Measurements from ENCODE around the gene ZNF331. TPM values are rescaled to one million over a fixed set of nuclear protein-coding genes. Genes with fewer than 3 reads are reported as not detected.

The ZNF331 gene
- total RNA-seq, 1 experiment from 2014 or later, result 57.2 TPM

DNA sequence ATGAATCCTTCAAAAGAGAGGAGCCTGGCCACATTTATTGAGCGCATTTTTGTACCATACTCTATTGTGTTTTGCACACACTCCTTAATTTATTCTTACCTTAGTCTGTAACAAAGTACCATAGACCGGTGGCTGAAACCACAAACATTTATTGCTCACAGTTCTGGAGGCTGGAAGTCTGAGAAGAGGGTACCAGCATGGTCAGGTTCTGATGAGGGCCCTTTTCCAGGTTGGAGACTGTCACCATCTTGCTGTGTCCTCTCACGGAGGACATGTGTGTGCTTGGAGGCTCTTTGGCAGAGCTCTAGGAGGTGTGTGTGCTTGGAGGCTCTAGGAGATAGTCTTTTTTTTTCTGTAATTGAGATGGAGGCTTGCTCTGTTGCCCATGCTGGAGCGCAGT, 2.1 kb downstream of the ZNF331 start:
- Mint-ChIP-seq H3K9me3 (no peaks in the 10 kb centered on the region), H3K36me3 (ENCODE audit: insufficient read depth in 1 of 3, low read depth in 3 of 3) (peaks cover 19 to 76% (median 61%) of the 10 kb centered on the region in 3 experiments), H3K27me3 (ENCODE audit: low read depth) (no peaks in the 10 kb centered on the region; the same call in 1 of the 2 replicates), H3K27ac (no peak overlapping the region), H3K4me3 (no peak overlapping the region), H3K4me1 (peaks cover 0 to 7% of the 10 kb centered on the region in 2 experiments; a peak in 2 of 4 replicates)
- Histone ChIP-seq H3K79me1 (ENCODE audit: insufficient read depth, low read depth, low read length, poor library complexity, severe bottlenecking) (no peaks in the 10 kb centered on the region), H3K27me3 (ENCODE audit: insufficient read depth, low read length) (no peaks in the 10 kb centered on the region), H2BK12ac (ENCODE audit: insufficient read length, low read depth, low read length) (no peak overlapping the region), H3K18ac (ENCODE audit: insufficient read length, low read depth, low read length) (no peak overlapping the region), H3K56ac (ENCODE audit: insufficient read length, low read depth, low read length) (no peak overlapping the region), H4K20me1 (ENCODE audit: control insufficient read depth, insufficient read depth, insufficient read length) (no peaks in the 10 kb centered on the region), H4K91ac (ENCODE audit: insufficient read length, low read depth, low read length) (no peak overlapping the region), H3K27ac (ENCODE audit: insufficient read length, low read depth, low read length) (no peak overlapping the region), H2BK5ac (ENCODE audit: insufficient read length, low read length) (no peak overlapping the region), H4K8ac (replicated peaks; ENCODE audit: insufficient read length, low read depth, low read length) (no peak overlapping the region), H2BK20ac (ENCODE audit: low read depth, low read length, poor library complexity, severe bottlenecking) (no peak overlapping the region), H3K14ac (ENCODE audit: insufficient read depth, low read length) (no peak overlapping the region), H3K4me1 (ENCODE audit: insufficient read depth, low read length) (no peaks in the 10 kb centered on the region), H3K4me2 (ENCODE audit: insufficient read depth, insufficient read length, low read length) (no peak overlapping the region), H4K5ac (ENCODE audit: insufficient read length, low read depth, low read length) (no peak overlapping the region), H3K4ac (ENCODE audit: low read depth, low read length) (no peak overlapping the region), H3K9me3 (ENCODE audit: control insufficient read depth, low read depth, low read length) (no peaks in the 10 kb centered on the region), H3K23me2 (ENCODE audit: insufficient read length, low read depth, low read length, poor library complexity, severe bottlenecking) (no peaks in the 10 kb centered on the region), H3T11ph (ENCODE audit: low read length) (no peak overlapping the region), H2BK15ac (ENCODE audit: low read depth, low read length) (no peak overlapping the region), H3K79me2 (ENCODE audit: insufficient read depth, low read length) (no peaks in the 10 kb centered on the region), H2AK5ac (ENCODE audit: insufficient read length, low read length) (no peak overlapping the region), H2AFZ (ENCODE audit: low read length) (no peak overlapping the region), H2BK120ac (ENCODE audit: low read depth, low read length, poor library complexity, severe bottlenecking) (no peak overlapping the region), H3K23ac (ENCODE audit: insufficient read length, low read depth, low read length) (no peak overlapping the region), H3K9ac (ENCODE audit: extremely low read depth, insufficient read length, low read length) (no peak overlapping the region)
- no peak for TF ChIP-seq CTCF (conservative IDR thresholded peaks at IDR 0.05)
- DNase-seq, result no peak
- WGBS (ENCODE audit: extremely low coverage, insufficient read length, low lambda C conversion rate), result no CpG with 5 or more reads among the region's 4 CpGs

All from H9 (cell line).